Measurements from ENCODE around the gene OCIAD1. TPM values are rescaled to one million over a fixed set of nuclear protein-coding genes. Genes with fewer than 3 reads are reported as not detected.

The OCIAD1 gene, protein sequence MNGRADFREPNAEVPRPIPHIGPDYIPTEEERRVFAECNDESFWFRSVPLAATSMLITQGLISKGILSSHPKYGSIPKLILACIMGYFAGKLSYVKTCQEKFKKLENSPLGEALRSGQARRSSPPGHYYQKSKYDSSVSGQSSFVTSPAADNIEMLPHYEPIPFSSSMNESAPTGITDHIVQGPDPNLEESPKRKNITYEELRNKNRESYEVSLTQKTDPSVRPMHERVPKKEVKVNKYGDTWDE
- total RNA-seq (2016; rRNA removed; fragmentation: Illumina TruSeq; extraction: Trizol) (52.6 and 74.9 TPM in 2 replicates), polyA plus RNA-seq (2011; rRNA removed) (59.7 and 67.3 TPM in 2 replicates), polyA minus RNA-seq (2011; rRNA and poly(A)+ RNA removed; ENCODE audit: low replicate concordance) (43.1 and 49.6 TPM in 2 replicates), Bru-seq, nascent RNA (percentile 83 among the genes with signal in this experiment), BruChase-seq, experiment 1, labeled RNA remaining after a 6-hour chase (percentile 89 among the genes with signal in this experiment), BruChase-seq, experiment 2, labeled RNA remaining after a 2-hour chase (percentile 90 among the genes with signal in this experiment)
- 22.4 and 26.4 TPM in 2 replicates for total RNA-seq (2016; cell fraction: cytosol; rRNA removed; fragmentation: Illumina TruSeq; extraction: Trizol; ENCODE audit: low read depth)
- 55.4 and 78.1 TPM in 2 replicates for total RNA-seq (2016; cell fraction: insoluble cytoplasmic fraction; rRNA removed; fragmentation: Illumina TruSeq; extraction: Trizol)
- total RNA-seq (2016; cell fraction: membrane; rRNA removed; fragmentation: Illumina TruSeq; extraction: Trizol): 29.7 and 31.7 TPM in 2 replicates
- total RNA-seq (2016; cell fraction: nucleus; rRNA removed; fragmentation: Illumina TruSeq; extraction: Trizol): 69.1 and 73.3 TPM in 2 replicates
- 37.3 and 45.5 TPM in 2 replicates for polyA plus RNA-seq (2011; cell fraction: cytosol; rRNA removed)
- 23.3 and 29.6 TPM in 2 replicates for polyA plus RNA-seq (2011; cell fraction: nucleus; rRNA removed)
- 65.2 and 70.0 TPM in 2 replicates for polyA plus RNA-seq (2012)
- 15.0 and 17.6 TPM in 2 replicates for polyA plus RNA-seq (2016; cell fraction: cytosol; fragmentation: Illumina TruSeq; extraction: Trizol; ENCODE audit: low read depth)
- polyA plus RNA-seq (2016; cell fraction: insoluble cytoplasmic fraction; fragmentation: Illumina TruSeq; extraction: Trizol; ENCODE audit: low read depth): 53.6 and 60.2 TPM in 2 replicates
- polyA plus RNA-seq (2016; cell fraction: membrane; fragmentation: Illumina TruSeq; extraction: Trizol; ENCODE audit: low read depth): 23.3 and 25.0 TPM in 2 replicates
- polyA plus RNA-seq (2016; cell fraction: nucleus; fragmentation: Illumina TruSeq; extraction: Trizol; ENCODE audit: insufficient read depth, low read depth): 116 and 122 TPM in 2 replicates
- 32.1 and 36.1 TPM in 2 replicates for polyA minus RNA-seq (2011; cell fraction: cytosol; rRNA and poly(A)+ RNA removed)
- polyA minus RNA-seq (2011; cell fraction: nucleus; rRNA and poly(A)+ RNA removed): 57.4 and 68.6 TPM in 2 replicates
- long read RNA-seq, experiment 1, transcript OCIAD1-202 (9 exons, 1,594 nt): minor isoform, 6 of 69 reads
- long read RNA-seq, experiment 1, transcript OCIAD1-201 (9 exons, 1,414 nt): major isoform, 46 of 69 reads
- long read RNA-seq, experiment 1, partial matches to known transcripts: 6 of 69 reads
- long read RNA-seq, experiment 1, other reads (novel, unspliced or antisense): 6 of 69 reads
- long read RNA-seq, experiment 2, transcript OCIAD1-202 (9 exons, 1,594 nt): minor isoform, 16 of 118 reads
- long read RNA-seq, experiment 2, transcript OCIAD1-201 (9 exons, 1,414 nt): major isoform, 53 of 118 reads
- long read RNA-seq, experiment 2, partial matches to known transcripts: 8 of 118 reads
- long read RNA-seq, experiment 2, other reads (novel, unspliced or antisense): 36 of 118 reads

- peak within 1 kb of the TSS; percentile 72 to 94 (median 93) for H3K4me3 ChIP-seq (replicated peaks in 1 of 3; ENCODE audit: insufficient read depth in 1 of 3, low read depth in 2 of 3, low read length in 3 of 3)
- peak; percentile 44 for FAIRE-seq
- H3K4me2 ChIP-seq (ENCODE audit: low read depth, low read length): peak within 1 kb of the TSS; percentile 68
- no peaks in the 10 kb centered on the region for H4K20me1 ChIP-seq (ENCODE audit: insufficient read depth, low read length)
- peak within 1 kb of the TSS; percentile 62 for H2AFZ ChIP-seq (ENCODE audit: low read length)
- peak within 1 kb of the TSS; percentile 91 for H3K27ac ChIP-seq (ENCODE audit: extremely low read length, insufficient read depth, low read length)
- H3K79me2 ChIP-seq (ENCODE audit: insufficient read depth, low read length): peaks cover 25% of the 10 kb centered on the region
- 49% methylated on average over 43 of the region's 56 CpGs for WGBS (ENCODE audit: low lambda C conversion rate)
- peak within 1 kb of the TSS; percentile 96 for H3K9ac ChIP-seq (ENCODE audit: insufficient read depth, low read depth, low read length)
- ATAC-seq: peak; percentile 98
- peaks cover 0 to 7% of the 10 kb centered on the region in 2 experiments; a peak in 1 of 5 replicates for H3K27me3 ChIP-seq (ENCODE audit: control insufficient read depth in 1 of 2, insufficient read depth in 2 of 2, low read length in 2 of 2)
- ChIA-PET CTCF (ENCODE audit: low intra/inter-chr PET ratio, low total read pairs) (no interaction called here), POLR2A (interaction anchor here (1.0 to 1.7 kb wide), 3 partner anchors 26 to 50 kb away, joined by 3 to 6 read pairs (median 3); partner anchors contain the start of gene FRYL)
- no peaks in the 10 kb centered on the region for H3K9me3 ChIP-seq (ENCODE audit: low read length)
- no TSS peak for BruUV-seq (replicated peaks)
- peaks cover 0 to 6% of the 10 kb centered on the region in 2 experiments; a peak in 2 of 5 replicates for H3K36me3 ChIP-seq (replicated peaks in 1 of 2; ENCODE audit: control insufficient read depth in 1 of 2, insufficient read depth in 2 of 2, low read length in 2 of 2)
- H3K4me1 ChIP-seq (ENCODE audit: insufficient read depth, low read length): peaks cover 9% of the 10 kb centered on the region
- peak; percentile 93 for DNase-seq (ENCODE audit: low spot score)
- in situ Hi-C loops (cut with HindIII; ENCODE audit: extremely low pct_ligation_motif_present, low pct_unique_long_range_greater_than_20kb): no loop called here
- intact Hi-C loops (cut with micrococcal nuclease; ENCODE audit: unreplicated experiment): no loop called here
- TF ChIP-seq FOXK1 (CRISPR knock-in tag; IDR thresholded peaks at IDR 0.05; ENCODE audit: borderline replicate concordance, low read depth) (no peak), PBX3 (CRISPR knock-in tag; IDR thresholded peaks at IDR 0.05; ENCODE audit: borderline replicate concordance) (no peak), TBP (CRISPR knock-in tag; IDR thresholded peaks at IDR 0.05) (no peak), HDAC6 (IDR thresholded peaks at IDR 0.05; ENCODE audit: low read depth, low read length) (no peak), ZBTB20 (CRISPR knock-in tag; IDR thresholded peaks at IDR 0.05; ENCODE audit: borderline replicate concordance, low read depth) (no peak), RARA (CRISPR knock-in tag; IDR thresholded peaks at IDR 0.05) (no peak), HDAC1 (CRISPR knock-in tag; IDR thresholded peaks at IDR 0.05) (no peak), PITX1 (CRISPR knock-in tag; IDR thresholded peaks at IDR 0.05) (no peak; the same call in 1 of the 2 replicates), CBX1 (IDR thresholded peaks at IDR 0.05; ENCODE audit: low read depth) (no peak), SPEN (CRISPR knock-in tag; IDR thresholded peaks at IDR 0.05; ENCODE audit: low read depth) (peak; percentile 66), ELF1 (CRISPR knock-in tag; IDR thresholded peaks at IDR 0.05) (no peak), SMARCE1 (IDR thresholded peaks at IDR 0.05; ENCODE audit: borderline replicate concordance) (no peak), MAX (IDR thresholded peaks at IDR 0.05) (peak; percentile 21; the same call in 1 of the 2 replicates)
- TF ChIP-seq, protein P1, sequence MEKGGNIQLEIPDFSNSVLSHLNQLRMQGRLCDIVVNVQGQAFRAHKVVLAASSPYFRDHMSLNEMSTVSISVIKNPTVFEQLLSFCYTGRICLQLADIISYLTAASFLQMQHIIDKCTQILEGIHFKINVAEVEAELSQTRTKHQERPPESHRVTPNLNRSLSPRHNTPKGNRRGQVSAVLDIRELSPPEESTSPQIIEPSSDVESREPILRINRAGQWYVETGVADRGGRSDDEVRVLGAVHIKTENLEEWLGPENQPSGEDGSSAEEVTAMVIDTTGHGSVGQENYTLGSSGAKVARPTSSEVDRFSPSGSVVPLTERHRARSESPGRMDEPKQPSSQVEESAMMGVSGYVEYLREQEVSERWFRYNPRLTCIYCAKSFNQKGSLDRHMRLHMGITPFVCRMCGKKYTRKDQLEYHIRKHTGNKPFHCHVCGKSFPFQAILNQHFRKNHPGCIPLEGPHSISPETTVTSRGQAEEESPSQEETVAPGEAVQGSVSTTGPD (CRISPR knock-in tag; IDR thresholded peaks at IDR 0.05): no peak
Measured at GRCh38 chr4:48830706-48831531, at the start of gene OCIAD1. OCIAD1 (plus strand) TSS chr4:48831088; CDS start chr4:48832625, 1,537 bp downstream.
